SU-DHL-6 (cell line): ENCODE measurements around the gene NMRK2.

Experiments used
- H2AFZ ChIP-seq: fragments of 200-600 bp; sonication (generic); 2 replicates; pipeline ENCODE4 v1.6.1; 2014; ENCODE audit warnings: low read depth, mild to moderate bottlenecking, moderate library complexity, mixed read lengths, antibody characterized with exemption, low read length; ENCODE audit not compliant: severe bottlenecking
- H3F3A ChIP-seq: fragments of 200-600 bp; shearing (Covaris generic); 2 replicates; pipeline ENCODE4 v1.6.0; 2016; ENCODE audit warnings: antibody characterized with exemption, mild to moderate bottlenecking; ENCODE audit not compliant: insufficient read depth
- H3K27ac ChIP-seq: fragments of 200-600 bp; sonication (generic); 2 replicates; pipeline ENCODE4 v1.5.1; 2016; ENCODE audit warnings: low read depth, mild to moderate bottlenecking, low read length, moderate library complexity, mixed read lengths
- H3K27me3 ChIP-seq: fragments of 200-600 bp; sonication (generic), shearing (Covaris generic); 2 replicates; pipeline ENCODE4 v1.6.0; 2014; ENCODE audit warnings: mild to moderate bottlenecking, low read length
- H3K36me3 ChIP-seq: fragments of 200-600 bp; sonication (generic); 2 replicates; pipeline ENCODE4 v1.6.1; 2014; ENCODE audit warnings: mild to moderate bottlenecking, low read length, mixed read lengths
- H3K4me2 ChIP-seq: fragments of 300-600, 200-600 bp; shearing (Covaris generic), sonication (generic); 2 replicates; pipeline ENCODE4 v1.6.0; 2014; ENCODE audit warnings: low read length, low read depth, mild to moderate bottlenecking; ENCODE audit not compliant: poor library complexity, severe bottlenecking
- H3K4me3 ChIP-seq: fragments of 200-600 bp; sonication (generic); 2 replicates; pipeline ENCODE4 v1.5.1; 2014; ENCODE audit warnings: antibody characterized with exemption, low read length, mild to moderate bottlenecking, mixed read lengths; ENCODE audit not compliant: insufficient read depth, poor library complexity, severe bottlenecking
- H3K79me2 ChIP-seq: fragments of 200-600 bp; sonication (generic); 2 replicates; pipeline ENCODE4 v1.6.1; 2014; ENCODE audit warnings: mild to moderate bottlenecking, low read length, moderate library complexity; ENCODE audit not compliant: insufficient read depth
- H3K9ac ChIP-seq: fragments of 200-600 bp; sonication (generic); 2 replicates; pipeline ENCODE4 v1.7.0; 2014; ENCODE audit warnings: mild to moderate bottlenecking, low read length
- H3K9me2 ChIP-seq: fragments of 200-600 bp; sonication (generic); replicated peaks from 2 replicates; pipeline ENCODE4 v1.6.1; 2014; ENCODE audit warnings: low read length; ENCODE audit not compliant: insufficient read depth
- H3K9me3 ChIP-seq: fragments of 200-600 bp; sonication (generic); 2 replicates; pipeline ENCODE4 v1.6.1; 2014; ENCODE audit warnings: low read length, mixed read lengths; ENCODE audit not compliant: insufficient read depth
- H4K20me1 ChIP-seq: fragments of 200-600 bp; sonication (generic); 2 replicates; pipeline ENCODE4 v1.6.1; 2014; ENCODE audit warnings: low read depth, mild to moderate bottlenecking, antibody characterized with exemption, low read length, moderate library complexity, mixed read lengths
- EZH2phosphoT487 ChIP-seq: fragments of 200-600 bp; sonication (generic), shearing (Covaris generic); conservative IDR thresholded peaks from 2 replicates; pipeline ENCODE4 v1.6.1; 2018; ENCODE audit warnings: mild to moderate bottlenecking, antibody characterized with exemption, low read length, moderate library complexity, mixed read lengths
- TF ChIP-seq, protein P1 (sequence below): fragments of 200-600 bp; sonication (generic); IDR thresholded peaks from one replicate; pipeline ENCODE4 v1.5.1; 2017; ENCODE audit warnings: antibody characterized with exemption, mild to moderate bottlenecking, low read length, moderate library complexity; ENCODE audit not compliant: insufficient read depth, poor library complexity, severe bottlenecking

The NMRK2 gene

DNA sequence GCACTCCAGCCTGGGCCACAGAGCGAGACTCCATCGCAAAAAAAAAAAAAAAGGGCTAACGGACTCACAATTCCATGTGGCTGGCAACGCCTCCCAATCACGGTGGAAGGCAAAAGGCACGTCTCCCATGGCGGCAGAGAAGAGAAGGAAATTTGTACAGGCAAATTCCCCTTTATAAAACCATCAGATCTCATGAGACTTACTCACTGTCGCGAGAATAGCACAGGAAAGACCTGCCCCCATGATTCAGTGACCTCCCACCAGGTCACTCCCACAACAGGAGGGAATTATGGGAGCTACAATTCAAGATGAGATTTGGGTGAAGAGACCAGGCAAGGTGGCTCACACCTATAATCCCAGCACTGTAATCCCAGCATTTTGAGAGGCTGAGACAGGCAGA, 18.7 kb upstream of the NMRK2 start:
- H3K27ac ChIP-seq, result no peak overlapping the region
- H3K79me2 ChIP-seq, result no peaks in the 10 kb centered on the region
- no peak overlapping the region for H3K4me2 ChIP-seq
- no peak overlapping the region for H2AFZ ChIP-seq
- no peaks in the 10 kb centered on the region for H3K9me2 ChIP-seq
- no peaks in the 10 kb centered on the region for H3K36me3 ChIP-seq
- H3K9ac ChIP-seq, result no peak overlapping the region
- no peaks in the 10 kb centered on the region for H3K27me3 ChIP-seq
- peaks cover 5% of the 10 kb centered on the region; the same call in 1 of the 2 replicates for H3K9me3 ChIP-seq
- no peak overlapping the region for H3K4me3 ChIP-seq
- no peaks in the 10 kb centered on the region for H4K20me1 ChIP-seq
- TF ChIP-seq EZH2phosphoT487, result no peak
- TF ChIP-seq, protein P1, sequence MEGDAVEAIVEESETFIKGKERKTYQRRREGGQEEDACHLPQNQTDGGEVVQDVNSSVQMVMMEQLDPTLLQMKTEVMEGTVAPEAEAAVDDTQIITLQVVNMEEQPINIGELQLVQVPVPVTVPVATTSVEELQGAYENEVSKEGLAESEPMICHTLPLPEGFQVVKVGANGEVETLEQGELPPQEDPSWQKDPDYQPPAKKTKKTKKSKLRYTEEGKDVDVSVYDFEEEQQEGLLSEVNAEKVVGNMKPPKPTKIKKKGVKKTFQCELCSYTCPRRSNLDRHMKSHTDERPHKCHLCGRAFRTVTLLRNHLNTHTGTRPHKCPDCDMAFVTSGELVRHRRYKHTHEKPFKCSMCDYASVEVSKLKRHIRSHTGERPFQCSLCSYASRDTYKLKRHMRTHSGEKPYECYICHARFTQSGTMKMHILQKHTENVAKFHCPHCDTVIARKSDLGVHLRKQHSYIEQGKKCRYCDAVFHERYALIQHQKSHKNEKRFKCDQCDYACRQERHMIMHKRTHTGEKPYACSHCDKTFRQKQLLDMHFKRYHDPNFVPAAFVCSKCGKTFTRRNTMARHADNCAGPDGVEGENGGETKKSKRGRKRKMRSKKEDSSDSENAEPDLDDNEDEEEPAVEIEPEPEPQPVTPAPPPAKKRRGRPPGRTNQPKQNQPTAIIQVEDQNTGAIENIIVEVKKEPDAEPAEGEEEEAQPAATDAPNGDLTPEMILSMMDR, result no peak
- H3F3A ChIP-seq, result no peaks in the 10 kb centered on the region

DNA sequence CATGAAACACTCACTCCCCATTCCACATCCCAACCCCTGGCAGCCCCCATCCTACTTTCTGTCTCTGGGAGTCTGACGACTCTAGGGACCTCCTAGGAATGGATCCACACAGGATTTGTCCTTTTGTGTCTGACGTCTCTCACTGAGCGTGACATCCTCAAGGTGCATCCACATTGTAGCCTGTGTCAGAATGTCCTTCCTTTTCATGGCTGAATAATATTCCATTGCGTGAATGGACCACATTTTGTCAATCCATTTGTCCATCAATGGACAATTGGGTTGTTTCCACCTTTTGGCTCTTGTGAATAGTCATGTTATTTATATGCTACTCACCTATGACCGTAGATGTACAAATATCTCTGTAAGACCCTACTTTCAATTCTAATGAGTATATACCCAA, 16.8 kb upstream of the NMRK2 start:
- Histone ChIP-seq H3K27ac (no peak overlapping the region), H2AFZ (no peak overlapping the region), H3K9me2 (no peaks in the 10 kb centered on the region), H3K4me3 (no peak overlapping the region), H3K9me3 (no peaks in the 10 kb centered on the region), H3K4me2 (no peak overlapping the region), H4K20me1 (no peaks in the 10 kb centered on the region), H3K27me3 (no peaks in the 10 kb centered on the region), H3K36me3 (no peaks in the 10 kb centered on the region), H3F3A (no peaks in the 10 kb centered on the region), H3K79me2 (no peaks in the 10 kb centered on the region), H3K9ac (no peak overlapping the region)
- no peak for TF ChIP-seq EZH2phosphoT487
- TF ChIP-seq, protein P1, result no peak

DNA sequence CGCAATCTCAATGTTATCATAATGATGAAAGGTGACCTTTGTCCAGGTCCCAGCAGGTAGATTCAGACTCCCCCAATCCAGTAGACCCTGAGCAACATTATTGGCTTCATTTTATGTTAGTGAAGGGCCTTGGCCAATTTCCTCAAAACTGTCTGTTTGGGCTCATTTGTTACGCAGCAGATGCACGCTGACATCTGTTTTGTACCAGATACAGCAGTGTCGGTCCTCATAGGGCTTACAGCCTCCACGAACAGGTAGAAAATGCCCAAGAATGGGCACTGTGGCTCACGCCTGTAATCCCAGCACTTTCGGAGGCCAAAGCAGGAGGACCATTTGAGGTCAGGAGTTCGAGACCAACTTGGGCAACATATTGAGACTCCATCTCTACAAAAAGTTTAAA, 13.1 kb upstream of the NMRK2 start:
- Histone ChIP-seq H3K9me2 (no peaks in the 10 kb centered on the region), H4K20me1 (no peaks in the 10 kb centered on the region), H3K27ac (no peak overlapping the region), H3F3A (no peaks in the 10 kb centered on the region), H3K9me3 (peaks cover 4% of the 10 kb centered on the region; the same call in 1 of the 2 replicates), H3K4me2 (no peak overlapping the region), H3K9ac (no peak overlapping the region), H2AFZ (no peak overlapping the region), H3K79me2 (no peaks in the 10 kb centered on the region), H3K4me3 (no peak overlapping the region), H3K27me3 (no peaks in the 10 kb centered on the region), H3K36me3 (no peaks in the 10 kb centered on the region)
- TF ChIP-seq, protein P1, result no peak
- TF ChIP-seq EZH2phosphoT487, result no peak
